HepG2 (cell line): Measurements from ENCODE around the gene SEL1L2. TPM values are rescaled to one million over a fixed set of nuclear protein-coding genes. Genes with fewer than 3 reads are reported as not detected.

ENCODE experiments used
- ATAC-seq: fragments of 200-7000 bp; cut with Tn5 transposase; 3 replicates; pipeline ENCODE4 v1.9.1; 2020; ENCODE audit warnings: mild to moderate bottlenecking, moderate library complexity
- BruUV-seq: library from RNA; stranded (reverse); fragments of 400-500 nt; replicated peaks from 2 replicates; lab custom pipeline; 2021; lab: Mats Ljungman, UMichigan
- CTCF ChIA-PET: fragments of 300-600 bp; formaldehyde crosslinking; extraction: SDS; loops from one replicate; lab custom pipeline; 2021; ENCODE audit warnings: low total read pairs, inconsistent platforms, low intra/inter-chr PET ratio; lab: Yijun Ruan, JAX
- POLR2A ChIA-PET: fragments of 350-600 bp; sonication (Branson Sonifier 250); formaldehyde crosslinking; loops from one replicate; lab custom pipeline; 2020; ENCODE audit warnings: antibody characterized with exemption, inconsistent platforms; lab: Yijun Ruan, JAX
- DNase-seq: peaks from one replicate; pipeline ENCODE4 v3.0.0-alpha.2; 2015; ENCODE audit warnings: low spot score
- FAIRE-seq: peaks from 3 replicates; lab custom pipeline; 2011; peaks lifted over from hg19 to GRCh38; lab: Jason Lieb, UNC
- H2AFZ ChIP-seq: one replicate; pipeline ENCODE4 v1.6.1; 2011; ENCODE audit warnings: low read length, inconsistent platforms
- H3K27ac ChIP-seq: fragments of 300-600 bp; 3 replicates; pipeline ENCODE4 v1.8.0; 2011; ENCODE audit warnings: mixed run types, mild to moderate bottlenecking, mixed read lengths, low read length, inconsistent platforms; ENCODE audit not compliant: insufficient read depth; ENCODE audit errors: extremely low read length
- H3K27me3 ChIP-seq, 2 experiments: fragments of 200-600 bp in 1 of 2; 2 replicates in 1 of 2; 3 replicates in 1 of 2; pipeline versions ENCODE4 v1.6.0 to v1.8.0; 2011; ENCODE audit warnings: low read length in 2 of 2, mild to moderate bottlenecking in 2 of 2, moderate library complexity in 2 of 2, inconsistent platforms in 1 of 2; ENCODE audit not compliant: insufficient read depth in 2 of 2, control insufficient read depth in 1 of 2
- H3K36me3 ChIP-seq, 2 experiments: fragments of 200-600 bp in 1 of 2; replicated peaks in 1 of 2; 2 replicates in 1 of 2; 3 replicates in 1 of 2; pipeline versions ENCODE4 v1.5.1 to v1.8.0; 2011; ENCODE audit warnings: low read length in 2 of 2, inconsistent platforms in 1 of 2; ENCODE audit not compliant: insufficient read depth in 2 of 2, control insufficient read depth in 1 of 2
- H3K4me1 ChIP-seq: 2 replicates; pipeline ENCODE4 v1.5.1; 2012; ENCODE audit warnings: low read length, inconsistent platforms; ENCODE audit not compliant: insufficient read depth
- H3K4me2 ChIP-seq: 2 replicates; pipeline ENCODE4 v1.6.0; 2011; ENCODE audit warnings: low read depth, low read length, inconsistent platforms
- H3K4me3 ChIP-seq, 3 experiments: fragments of 200-600 bp in 1 of 3; sonication (generic), shearing (Covaris generic) in 1 of 3; replicated peaks in 1 of 3; 2 replicates each; pipeline ENCODE4 v1.5.1; 2011 to 2016; ENCODE audit warnings: low read length in 3 of 3, inconsistent platforms in 2 of 3, low read depth in 2 of 3, mild to moderate bottlenecking in 2 of 3, control low read depth in 1 of 3, mixed read lengths in 1 of 3; ENCODE audit not compliant: insufficient read depth in 1 of 3
- H3K79me2 ChIP-seq: one replicate; pipeline ENCODE4 v1.6.1; 2011; ENCODE audit warnings: low read length, inconsistent platforms; ENCODE audit not compliant: insufficient read depth
- H3K9ac ChIP-seq: 2 replicates; pipeline ENCODE4 v1.6.0; 2011; ENCODE audit warnings: mild to moderate bottlenecking, low read depth, low read length, inconsistent platforms; ENCODE audit not compliant: insufficient read depth
- H3K9me3 ChIP-seq: 2 replicates; pipeline ENCODE4 v1.5.1; 2012; ENCODE audit warnings: mild to moderate bottlenecking, low read length
- H4K20me1 ChIP-seq: 2 replicates; pipeline ENCODE4 v1.6.0; 2011; ENCODE audit warnings: inconsistent platforms, mild to moderate bottlenecking, low read length, moderate library complexity; ENCODE audit not compliant: insufficient read depth
- FOXP1 ChIP-seq, 2 experiments: fragments of 450-650 bp in 1 of 2; IDR thresholded peaks; 2 replicates each; pipeline ENCODE4 v1.6.1; 2017 to 2018; ENCODE audit warnings: antibody characterized with exemption in 1 of 2
- GATAD2A ChIP-seq: IDR thresholded peaks from 2 replicates; pipeline ENCODE4 v1.6.1; 2016
- GMEB2 ChIP-seq: IDR thresholded peaks from 2 replicates; pipeline ENCODE4 v1.6.1; 2016; ENCODE audit warnings: missing biosample characterization, missing genetic modification reagents, low read depth
- NCOA5 ChIP-seq: sonication (generic); formaldehyde crosslinking; IDR thresholded peaks from 2 replicates; pipeline ENCODE4 v1.4.0; 2020; ENCODE audit warnings: missing genetic modification reagents
- UBTF ChIP-seq: sonication (generic); formaldehyde crosslinking; IDR thresholded peaks from 2 replicates; pipeline ENCODE4 v1.4.0; 2020; ENCODE audit warnings: mild to moderate bottlenecking, missing genetic modification reagents
- YEATS2 ChIP-seq: sonication (generic); formaldehyde crosslinking; IDR thresholded peaks from 2 replicates; pipeline ENCODE4 v1.4.0; 2020; ENCODE audit warnings: missing genetic modification reagents, borderline replicate concordance
- ZNF24 ChIP-seq: fragments of 450-650 bp; IDR thresholded peaks from 2 replicates; pipeline ENCODE4 v1.6.1; 2017; ENCODE audit warnings: antibody characterized with exemption, mild to moderate bottlenecking
- ZNF264 ChIP-seq: sonication (generic); formaldehyde crosslinking; IDR thresholded peaks from 2 replicates; pipeline ENCODE4 v1.4.0; 2020; ENCODE audit warnings: missing genetic modification reagents
- ZNF331 ChIP-seq: sonication (generic); formaldehyde crosslinking; IDR thresholded peaks from 2 replicates; pipeline ENCODE4 v1.4.0; 2020; ENCODE audit warnings: missing genetic modification reagents
- ZNF460 ChIP-seq: sonication (generic); formaldehyde crosslinking; IDR thresholded peaks from 2 replicates; pipeline ENCODE4 v1.5.1; 2020; ENCODE audit warnings: missing genetic modification reagents, mild to moderate bottlenecking, borderline replicate concordance
- ZNF879 ChIP-seq: sonication (generic); formaldehyde crosslinking; IDR thresholded peaks from 2 replicates; pipeline ENCODE4 v1.8.1; 2023; ENCODE audit warnings: missing genetic modification reagents
- WGBS: methylation state at CpG from one replicate; pipeline ENCODE4 v1.1.6; 2017; ENCODE audit warnings: low lambda C conversion rate; 5-methylcytosine and 5-hydroxymethylcytosine counted together
- in situ Hi-C: cut with HindIII; loops from 2 replicates; pipeline ENCODE4 v1.10.0; 2017; ENCODE audit warnings: low pct_unique_long_range_greater_than_20kb; ENCODE audit not compliant: extremely low pct_ligation_motif_present
- intact Hi-C: fragments of 100-400 bp; cut with micrococcal nuclease; formaldehyde crosslinking; loops from one replicate; pipeline ENCODE4 v1.10.0; 2022; ENCODE audit not compliant: unreplicated experiment
- polyA plus RNA-seq, 8 experiments: library from polyadenylated mRNA; depleted of rRNA in 3 of 8; stranded (reverse) in 7 of 8; unstranded in 1 of 8; fragments of >200 nt; fragmentation: Illumina TruSeq in 4 of 8; extraction: Trizol in 4 of 8; gene quantifications; 2 replicates each; pipeline versions ENCODE4 v1.2.1 to v1.2.3, GENCODE V29; 2011 to 2016; ENCODE audit warnings: low read depth in 4 of 8, missing spikeins in 1 of 8, mixed read lengths in 1 of 8; ENCODE audit not compliant: insufficient read depth in 1 of 8
- total RNA-seq, 5 experiments: library from RNA; depleted of rRNA; stranded (reverse); fragments of >200 nt; fragmentation: Illumina TruSeq; extraction: Trizol; gene quantifications; 2 replicates each; pipeline ENCODE4 v1.2.3, GENCODE V29; 2016; ENCODE audit warnings: low read depth in 1 of 5

Gene SEL1L2
- total and polyA plus RNA-seq, 2 of the 13 experiments (the other 11 are each of a cell fraction or from before 2014, with no cell fraction given) = not detected

DNA sequence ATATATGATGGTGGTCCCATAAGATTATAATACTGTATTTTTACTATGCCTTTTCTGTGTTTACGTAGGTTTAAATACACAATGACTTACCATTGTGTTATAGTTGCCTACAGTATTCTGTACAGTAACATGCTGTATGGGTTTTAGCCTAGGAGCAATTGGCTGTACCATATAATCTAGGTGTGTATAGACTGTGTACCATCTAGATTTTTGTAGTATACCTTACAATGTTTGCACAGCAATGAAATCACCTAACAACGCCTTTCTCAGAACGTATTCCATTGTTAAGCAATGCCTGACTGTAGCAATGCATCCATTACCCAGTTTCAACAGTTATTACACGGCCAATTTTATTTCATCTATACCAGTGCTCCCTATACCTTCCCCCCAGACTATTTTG, 15.6 kb upstream of the SEL1L2 start:
- no peaks in the 10 kb centered on the region for H4K20me1 ChIP-seq
- 27% methylated on average over 4 of the region's 4 CpGs for WGBS
- no peak overlapping the region for H3K9ac ChIP-seq
- ATAC-seq = no peak
- H3K27ac ChIP-seq = no peak overlapping the region
- no peaks in the 10 kb centered on the region for H3K36me3 ChIP-seq
- BruUV-seq = no TSS peak
- TF ChIP-seq ZNF264 (CRISPR knock-in tag) (no peak), ZNF460 (no peak), GMEB2 (CRISPR knock-in tag) (no peak)
- H3K4me2 ChIP-seq = no peak overlapping the region
- no peaks in the 10 kb centered on the region for H3K27me3 ChIP-seq
- in situ Hi-C loops (no loop called here), intact Hi-C loops (no loop called here)
- DNase-seq = no peak
- H2AFZ ChIP-seq = no peak overlapping the region
- no peak overlapping the region for H3K4me3 ChIP-seq
- ChIA-PET POLR2A (no interaction called here), CTCF (no interaction called here)
- no peaks in the 10 kb centered on the region for H3K79me2 ChIP-seq
- no peak for FAIRE-seq
- no peaks in the 10 kb centered on the region for H3K4me1 ChIP-seq
- no peaks in the 10 kb centered on the region for H3K9me3 ChIP-seq

DNA sequence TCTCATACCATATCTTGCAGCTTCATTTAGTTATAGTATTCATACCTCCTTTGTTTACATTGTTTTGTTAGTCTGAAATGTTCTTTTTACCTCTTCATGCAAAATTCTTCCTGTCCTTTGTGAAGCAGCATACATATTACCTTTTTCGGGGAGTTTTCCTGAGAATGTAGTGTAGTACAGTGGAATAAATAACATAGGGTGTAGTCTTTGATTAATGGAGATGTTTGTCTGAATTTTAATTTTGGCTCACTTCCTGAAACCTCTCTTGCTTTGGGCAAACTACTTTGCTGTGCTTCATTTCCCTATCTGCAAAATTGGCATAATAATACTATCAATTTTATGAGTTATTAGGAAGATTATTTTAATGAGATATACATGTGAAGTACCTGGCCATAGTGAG, 10.5 kb upstream of the SEL1L2 start:
- ChIA-PET POLR2A (no interaction called here), CTCF (no interaction called here)
- no peaks in the 10 kb centered on the region for H3K79me2 ChIP-seq
- H3K4me3 ChIP-seq = no peak overlapping the region
- in situ Hi-C loops = no loop called here
- peaks cover 2 to 10% of the 10 kb centered on the region in 2 experiments; a peak in 3 of 5 replicates for H3K27me3 ChIP-seq
- intact Hi-C loops = no loop called here
- 8% methylated on average over 1 of the region's 1 CpG for WGBS
- no peak overlapping the region for H3K4me2 ChIP-seq
- H3K27ac ChIP-seq = no peak overlapping the region
- no peak overlapping the region for H2AFZ ChIP-seq
- DNase-seq (no peak), ATAC-seq (no peak), FAIRE-seq (no peak)
- H4K20me1 ChIP-seq = no peaks in the 10 kb centered on the region
- H3K9me3 ChIP-seq = no peaks in the 10 kb centered on the region
- BruUV-seq = no TSS peak
- H3K9ac ChIP-seq = no peak overlapping the region
- no peaks in the 10 kb centered on the region for H3K4me1 ChIP-seq
- no peaks in the 10 kb centered on the region for H3K36me3 ChIP-seq
- TF ChIP-seq GATAD2A (CRISPR knock-in tag) = no peak
- TF ChIP-seq ZNF331 (CRISPR knock-in tag) = no peak
- no peak for TF ChIP-seq YEATS2 (CRISPR knock-in tag)
- no peak for TF ChIP-seq FOXP1 (IDR thresholded peaks at IDR 0.05)
- TF ChIP-seq FOXP1 (CRISPR knock-in tag; IDR thresholded peaks at IDR 0.05) = no peak
- TF ChIP-seq UBTF (CRISPR knock-in tag) = no peak
- TF ChIP-seq NCOA5 = no peak
- no peak for TF ChIP-seq ZNF879 (CRISPR knock-in tag)
- no peak for TF ChIP-seq ZNF24
